ENCODE results near the gene ANKMY1.

DNA sequence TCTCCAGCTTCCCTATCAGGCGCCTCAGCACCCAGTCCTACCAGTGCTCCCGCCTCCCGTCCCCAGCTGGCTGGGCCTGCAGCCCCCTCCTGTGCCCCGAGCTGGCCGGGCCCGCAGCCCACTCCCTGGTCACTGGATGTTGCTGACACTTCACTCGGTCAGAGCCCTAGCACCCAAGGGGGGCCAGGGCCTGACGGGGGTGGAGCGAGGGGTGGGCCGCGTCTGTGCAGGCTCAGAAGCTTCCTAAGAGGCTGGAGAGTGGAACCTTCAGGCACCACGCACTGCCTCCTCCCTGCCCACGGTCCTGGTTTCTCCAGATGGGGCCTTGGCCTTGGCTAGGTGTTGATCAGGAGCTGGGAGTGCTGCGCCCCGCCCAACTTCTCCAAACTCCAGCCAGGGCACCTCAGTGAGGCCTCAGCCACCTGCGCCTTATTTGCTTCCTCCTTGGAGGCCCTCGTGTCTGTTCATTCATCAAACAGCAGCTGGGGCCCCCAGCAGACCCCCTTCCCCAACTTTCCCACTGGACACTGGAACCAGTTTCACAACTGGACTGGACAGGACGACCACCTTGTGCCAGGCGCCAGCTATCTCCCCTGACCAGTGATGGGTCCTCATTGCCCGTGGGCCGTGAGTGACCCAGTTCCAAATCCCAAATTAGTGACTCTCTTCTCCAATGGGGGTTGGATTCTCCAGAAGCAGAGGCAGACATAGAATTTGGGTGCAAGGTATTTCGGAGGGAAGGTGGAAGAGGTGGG is 45.5 kb upstream of the ANKMY1 start:
- TF ChIP-seq, protein P1, sequence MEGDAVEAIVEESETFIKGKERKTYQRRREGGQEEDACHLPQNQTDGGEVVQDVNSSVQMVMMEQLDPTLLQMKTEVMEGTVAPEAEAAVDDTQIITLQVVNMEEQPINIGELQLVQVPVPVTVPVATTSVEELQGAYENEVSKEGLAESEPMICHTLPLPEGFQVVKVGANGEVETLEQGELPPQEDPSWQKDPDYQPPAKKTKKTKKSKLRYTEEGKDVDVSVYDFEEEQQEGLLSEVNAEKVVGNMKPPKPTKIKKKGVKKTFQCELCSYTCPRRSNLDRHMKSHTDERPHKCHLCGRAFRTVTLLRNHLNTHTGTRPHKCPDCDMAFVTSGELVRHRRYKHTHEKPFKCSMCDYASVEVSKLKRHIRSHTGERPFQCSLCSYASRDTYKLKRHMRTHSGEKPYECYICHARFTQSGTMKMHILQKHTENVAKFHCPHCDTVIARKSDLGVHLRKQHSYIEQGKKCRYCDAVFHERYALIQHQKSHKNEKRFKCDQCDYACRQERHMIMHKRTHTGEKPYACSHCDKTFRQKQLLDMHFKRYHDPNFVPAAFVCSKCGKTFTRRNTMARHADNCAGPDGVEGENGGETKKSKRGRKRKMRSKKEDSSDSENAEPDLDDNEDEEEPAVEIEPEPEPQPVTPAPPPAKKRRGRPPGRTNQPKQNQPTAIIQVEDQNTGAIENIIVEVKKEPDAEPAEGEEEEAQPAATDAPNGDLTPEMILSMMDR (IDR thresholded peaks at IDR 0.05), result no peak
- TF ChIP-seq POLR2A (IDR thresholded peaks at IDR 0.05), result no peak
